Measurements from ENCODE around the gene COMT. TPM values are rescaled to one million over a fixed set of nuclear protein-coding genes. Genes with fewer than 3 reads are reported as not detected.

COMT gene
- total and polyA plus RNA-seq, 4 experiments from 2014 or later = 36.8 to 93.9 (median 66.1) TPM

- peaks cover 39% of the 10 kb centered on the region for H3K4me1 ChIP-seq (ENCODE audit: insufficient read depth, low read length)
- H3K9me3 ChIP-seq (ENCODE audit: control insufficient read depth in 1 of 2, low read length in 2 of 2) = no peaks in the 10 kb centered on the region
- H3K4me3 ChIP-seq (ENCODE audit: low read length in 2 of 2) = peak overlapping the region; percentile 72 to 91
- ChIA-PET CTCF (ENCODE audit: partially characterized antibody) (interaction anchor here (1.4 kb wide), 1 partner anchor 213 kb away, joined by 4 read pairs; no protein-coding TSS in a partner anchor), POLR2A (ENCODE audit: partially characterized antibody) (interaction anchor here (1.4 to 2.6 kb wide), 5 partner anchors 77 to 496 kb away, joined by 4 to 17 read pairs (median 6); partner anchors contain the start of genes C22orf39, GNB1L, RTL10 and TANGO2)
- H3K36me3 Mint-ChIP-seq = peaks cover 0 to 10% of the 10 kb centered on the region in 2 donors
- peak overlapping the region; percentile 80 for H3K27ac ChIP-seq (ENCODE audit: low read depth, low read length)
- no peak for DNase-seq
- intact Hi-C loops (cut with micrococcal nuclease) = no loop called here
- H3K9me3 Mint-ChIP-seq = no peaks in the 10 kb centered on the region
- peaks cover 25 to 59% (median 44%) of the 10 kb centered on the region in 4 donors for H3K4me1 Mint-ChIP-seq
- H3K27me3 ChIP-seq (ENCODE audit: insufficient read depth, low read length) = no peaks in the 10 kb centered on the region
- H3K4me3 Mint-ChIP-seq = peak overlapping the region; percentile 92 to 96 (median 94)
- no peaks in the 10 kb centered on the region for H3K36me3 ChIP-seq (ENCODE audit: insufficient read depth, low read length)
- no peaks in the 10 kb centered on the region for H3K27me3 Mint-ChIP-seq
- H3K27ac Mint-ChIP-seq = peak overlapping the region; percentile 81 to 97 (median 96)
Observed at GRCh38 chr22:19943082-19944026, 1.8 kb downstream of the COMT start.

DNA sequence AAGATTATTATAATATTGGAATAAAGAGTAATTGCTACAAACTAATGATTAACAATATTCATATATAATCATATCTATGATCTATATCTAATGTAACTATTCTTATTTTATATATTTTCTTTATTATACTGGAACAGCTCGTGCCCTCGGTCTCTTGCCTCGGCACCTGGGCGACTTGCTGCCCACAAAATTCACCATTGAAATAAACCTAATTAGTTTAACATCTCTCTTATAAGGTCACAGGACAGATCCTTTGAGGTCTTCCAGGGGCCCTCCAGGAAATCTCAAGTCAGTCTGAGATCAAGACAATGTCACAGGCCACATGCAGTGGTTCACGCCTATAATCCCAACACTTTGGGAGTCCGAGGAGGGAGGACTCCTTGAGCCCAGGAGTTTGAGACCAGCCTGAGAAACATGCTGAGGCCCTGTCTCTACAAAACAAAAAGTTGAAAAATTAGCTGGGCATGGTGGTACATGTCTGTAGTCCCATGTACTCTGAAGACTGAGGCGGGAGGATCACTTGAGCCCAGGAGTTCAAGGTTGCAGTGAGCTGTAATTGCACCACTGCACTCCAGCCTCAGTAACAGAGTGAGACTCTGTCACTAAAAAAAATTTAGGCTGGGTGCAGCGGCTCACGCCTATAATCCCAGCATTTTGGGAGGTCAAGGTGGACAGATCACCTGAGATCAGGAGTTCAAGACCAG is 6.6 kb downstream of the COMT start:
- Histone ChIP-seq H3K27me3 (ENCODE audit: insufficient read depth, low read length) (no peaks in the 10 kb centered on the region), H3K4me1 (ENCODE audit: insufficient read depth, low read length) (peaks cover 16% of the 10 kb centered on the region), H3K27ac (ENCODE audit: low read depth, low read length) (no peak overlapping the region), H3K9me3 (ENCODE audit: control insufficient read depth in 1 of 2, low read length in 2 of 2) (no peaks in the 10 kb centered on the region), H3K4me3 (ENCODE audit: low read length in 2 of 2) (no peak overlapping the region), H3K36me3 (ENCODE audit: insufficient read depth, low read length) (peaks cover 6% of the 10 kb centered on the region)
- Mint-ChIP-seq H3K27me3 (no peaks in the 10 kb centered on the region), H3K4me3 (no peak overlapping the region), H3K4me1 (peaks cover 12 to 28% (median 20%) of the 10 kb centered on the region in 4 donors), H3K36me3 (peaks cover 4 to 6% of the 10 kb centered on the region in 2 donors), H3K27ac (no peak overlapping the region), H3K9me3 (no peaks in the 10 kb centered on the region)
- CTCF ChIA-PET (ENCODE audit: partially characterized antibody) = interaction anchor here (0.6 to 2.6 kb wide), 9 partner anchors 8 to 217 kb away, joined by 3 to 18 read pairs (median 3); no protein-coding TSS in a partner anchor
- no peak for DNase-seq
- POLR2A ChIA-PET (ENCODE audit: partially characterized antibody) = interaction anchor here (1.7 kb wide), 1 partner anchor 218 kb away, joined by 3 read pairs; no protein-coding TSS in a partner anchor
- intact Hi-C loops (cut with micrococcal nuclease) = no loop called here

DNA sequence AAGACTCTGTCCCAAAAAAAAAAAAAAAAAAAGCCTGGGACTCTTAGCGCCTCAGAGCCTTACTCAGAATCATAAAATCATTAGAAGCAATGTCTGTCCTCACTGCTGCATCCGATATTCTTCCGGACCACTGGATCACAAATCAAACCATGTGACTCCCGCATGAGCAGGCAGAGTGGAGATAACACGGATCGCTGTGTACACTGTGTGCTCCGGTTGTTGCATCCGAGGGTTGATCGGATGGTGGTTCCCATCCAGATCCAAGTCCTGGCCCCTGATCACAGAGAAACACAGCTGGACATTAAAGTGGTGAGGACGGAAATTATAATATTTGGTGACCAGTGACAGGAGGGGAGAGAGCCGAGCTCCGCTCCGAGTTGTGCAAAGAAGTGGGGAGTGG is 9.8 kb downstream of the COMT start:
- POLR2A ChIA-PET (ENCODE audit: partially characterized antibody) = no interaction called here
- H3K27me3 Mint-ChIP-seq = no peaks in the 10 kb centered on the region
- H3K36me3 Mint-ChIP-seq = peaks cover 4 to 6% of the 10 kb centered on the region in 2 donors
- CTCF ChIA-PET (ENCODE audit: partially characterized antibody) = interaction anchor here (0.7 to 1.8 kb wide), 2 partner anchors 220 to 333 kb away, joined by 4 to 9 read pairs; no protein-coding TSS in a partner anchor
- H3K9me3 ChIP-seq (ENCODE audit: control insufficient read depth in 1 of 2, low read length in 2 of 2) = no peaks in the 10 kb centered on the region
- DNase-seq = no peak
- intact Hi-C loops (cut with micrococcal nuclease) = no loop called here
- peaks cover 6% of the 10 kb centered on the region for H3K36me3 ChIP-seq (ENCODE audit: insufficient read depth, low read length)
- H3K4me3 ChIP-seq (ENCODE audit: low read length in 2 of 2) = no peak overlapping the region
- H3K4me3 Mint-ChIP-seq = no peak overlapping the region
- H3K27ac Mint-ChIP-seq = no peak overlapping the region
- H3K27me3 ChIP-seq (ENCODE audit: insufficient read depth, low read length) = no peaks in the 10 kb centered on the region
- no peaks in the 10 kb centered on the region for H3K9me3 Mint-ChIP-seq
- H3K4me1 ChIP-seq (ENCODE audit: insufficient read depth, low read length) = peaks cover 15% of the 10 kb centered on the region
- peaks cover 13 to 28% (median 19%) of the 10 kb centered on the region in 4 donors for H3K4me1 Mint-ChIP-seq
- H3K27ac ChIP-seq (ENCODE audit: low read depth, low read length) = no peak overlapping the region

DNA sequence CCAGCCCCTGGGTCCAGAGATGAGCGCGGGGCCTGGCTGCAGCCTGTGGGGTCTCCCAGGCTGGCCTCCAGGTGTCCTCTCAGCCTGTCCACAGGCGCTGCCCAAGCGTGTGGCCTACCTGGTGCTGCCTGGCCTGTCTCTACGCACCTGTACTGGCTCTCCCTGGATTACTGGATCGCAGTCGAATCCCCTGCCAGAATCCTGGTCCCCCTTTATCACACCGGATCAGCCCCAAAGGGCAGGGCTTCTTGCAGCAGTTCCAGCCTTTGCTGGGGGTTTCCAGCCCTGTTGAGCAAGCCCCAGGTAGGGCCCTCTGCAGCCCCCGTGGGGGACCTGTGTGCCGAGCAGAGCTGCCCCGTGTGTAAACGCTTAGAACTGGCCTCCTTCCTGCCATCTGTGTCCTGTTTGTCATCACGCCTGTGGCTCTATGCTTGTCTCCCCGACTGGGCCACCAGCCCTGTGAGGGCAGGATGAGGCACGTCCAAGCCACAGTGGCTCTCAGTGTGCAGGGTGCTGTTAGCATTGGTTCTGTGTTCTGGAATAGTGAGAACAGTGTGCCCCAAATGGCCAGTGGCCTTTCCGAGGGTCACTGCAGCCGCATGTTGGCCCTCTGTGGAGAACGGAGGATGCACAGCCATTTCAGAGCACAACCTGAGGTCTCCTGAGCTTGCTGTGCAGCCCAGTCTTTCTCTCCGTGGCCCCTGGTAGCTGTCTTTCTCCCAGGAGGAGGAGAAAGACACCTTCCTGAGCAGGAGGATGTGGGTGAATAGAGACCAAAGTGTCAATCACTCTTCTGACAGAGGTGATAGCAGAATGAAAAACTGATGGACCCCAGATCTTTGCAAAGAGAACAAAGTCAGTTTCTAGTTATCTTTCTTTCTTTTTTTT is 13.9 kb downstream of the COMT start:
- peaks cover 0 to 4% of the 10 kb centered on the region in 2 donors for H3K36me3 Mint-ChIP-seq
- H3K27me3 ChIP-seq (ENCODE audit: insufficient read depth, low read length) = no peaks in the 10 kb centered on the region
- peaks cover 4% of the 10 kb centered on the region for H3K36me3 ChIP-seq (ENCODE audit: insufficient read depth, low read length)
- ChIA-PET POLR2A (ENCODE audit: partially characterized antibody) (no interaction called here), CTCF (ENCODE audit: partially characterized antibody) (interaction anchor here (0.5 to 0.7 kb wide), 2 partner anchors 8 to 196 kb away, joined by 3 read pairs; no protein-coding TSS in a partner anchor)
- H3K4me3 ChIP-seq (ENCODE audit: low read length in 2 of 2) = no peak overlapping the region
- no peak overlapping the region for H3K27ac ChIP-seq (ENCODE audit: low read depth, low read length)
- H3K4me3 Mint-ChIP-seq = no peak overlapping the region
- peak overlapping the region in 2 of 7 donors; percentile 13 to 36 for H3K27ac Mint-ChIP-seq
- DNase-seq = no peak
- H3K4me1 Mint-ChIP-seq = peaks cover 6 to 16% (median 9%) of the 10 kb centered on the region in 4 donors
- intact Hi-C loops (cut with micrococcal nuclease) = no loop called here
- peaks cover 7% of the 10 kb centered on the region for H3K4me1 ChIP-seq (ENCODE audit: insufficient read depth, low read length)
- H3K9me3 ChIP-seq (ENCODE audit: control insufficient read depth in 1 of 2, low read length in 2 of 2) = no peaks in the 10 kb centered on the region
- no peaks in the 10 kb centered on the region for H3K9me3 Mint-ChIP-seq
- no peaks in the 10 kb centered on the region for H3K27me3 Mint-ChIP-seq

DNA sequence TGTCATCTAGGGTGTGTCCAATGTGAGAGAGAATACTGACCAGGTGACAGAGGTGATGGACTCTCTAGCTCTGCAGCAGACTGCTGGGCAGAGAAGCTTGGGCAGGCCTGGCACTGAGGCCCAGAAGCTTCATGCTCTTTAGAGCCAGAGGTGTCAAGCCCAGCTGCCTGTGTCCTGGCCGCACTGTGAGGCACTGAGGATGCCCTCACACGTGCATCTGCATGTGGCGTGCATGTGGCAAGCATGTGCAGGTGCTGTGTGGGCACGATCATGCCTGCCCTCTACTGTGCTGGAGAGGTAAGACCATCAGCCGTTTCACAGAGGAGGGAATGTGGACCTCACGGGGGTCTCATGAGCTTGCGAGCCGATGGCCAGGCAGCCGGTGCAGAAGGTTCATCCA is 15.9 kb downstream of the COMT start:
- no peaks in the 10 kb centered on the region for H3K36me3 ChIP-seq (ENCODE audit: insufficient read depth, low read length)
- H3K9me3 ChIP-seq (ENCODE audit: control insufficient read depth in 1 of 2, low read length in 2 of 2) = no peaks in the 10 kb centered on the region
- Mint-ChIP-seq H3K4me3 (no peak overlapping the region), H3K36me3 (no peaks in the 10 kb centered on the region), H3K27me3 (no peaks in the 10 kb centered on the region), H3K4me1 (peaks cover 6 to 16% (median 7%) of the 10 kb centered on the region in 4 donors), H3K9me3 (no peaks in the 10 kb centered on the region), H3K27ac (no peak overlapping the region)
- H3K27ac ChIP-seq (ENCODE audit: low read depth, low read length) = no peak overlapping the region
- POLR2A ChIA-PET (ENCODE audit: partially characterized antibody) = no interaction called here
- H3K4me1 ChIP-seq (ENCODE audit: insufficient read depth, low read length) = peaks cover 8% of the 10 kb centered on the region
- no peaks in the 10 kb centered on the region for H3K27me3 ChIP-seq (ENCODE audit: insufficient read depth, low read length)
- H3K4me3 ChIP-seq (ENCODE audit: low read length in 2 of 2) = no peak overlapping the region
- CTCF ChIA-PET (ENCODE audit: partially characterized antibody) = no interaction called here
- DNase-seq = no peak
- intact Hi-C loops (cut with micrococcal nuclease) = no loop called here

GRCh38 chr22:19958083-19959042 is 16.8 kb downstream of the COMT start:
- POLR2A ChIA-PET (ENCODE audit: partially characterized antibody) = interaction anchor here (1.0 kb wide), 1 partner anchor 8 kb away, joined by 3 read pairs; no protein-coding TSS in a partner anchor
- H3K9me3 Mint-ChIP-seq = no peaks in the 10 kb centered on the region
- H3K27me3 Mint-ChIP-seq = no peaks in the 10 kb centered on the region
- H3K27ac ChIP-seq (ENCODE audit: low read depth, low read length) = no peak overlapping the region
- CTCF ChIA-PET (ENCODE audit: partially characterized antibody) = interaction anchor here (0.8 kb wide), 1 partner anchor 9 kb away, joined by 3 read pairs; no protein-coding TSS in a partner anchor
- no peak overlapping the region for H3K4me3 Mint-ChIP-seq
- no peak overlapping the region for H3K4me3 ChIP-seq (ENCODE audit: low read length in 2 of 2)
- no peaks in the 10 kb centered on the region for H3K36me3 Mint-ChIP-seq
- no peak overlapping the region for H3K27ac Mint-ChIP-seq
- H3K4me1 ChIP-seq (ENCODE audit: insufficient read depth, low read length) = peaks cover 14% of the 10 kb centered on the region
- intact Hi-C loops (cut with micrococcal nuclease) = no loop called here
- H3K9me3 ChIP-seq (ENCODE audit: control insufficient read depth in 1 of 2, low read length in 2 of 2) = no peaks in the 10 kb centered on the region
- peaks cover 6 to 16% (median 7%) of the 10 kb centered on the region in 4 donors for H3K4me1 Mint-ChIP-seq
- no peaks in the 10 kb centered on the region for H3K27me3 ChIP-seq (ENCODE audit: insufficient read depth, low read length)
- no peak for DNase-seq
- no peaks in the 10 kb centered on the region for H3K36me3 ChIP-seq (ENCODE audit: insufficient read depth, low read length)

All from CD4-positive, alpha-beta memory T cell (primary cell).